Tibial nerve (tissue), 4 donors: ENCODE measurements around the gene TTYH1. TPM values are rescaled to one million over a fixed set of nuclear protein-coding genes. Genes with fewer than 3 reads are reported as not detected.

Source experiments
- DNase-seq, 2 donors: peaks; one replicate each; pipeline ENCODE4 v3.0.0-alpha.2; 2019; ENCODE audit warnings: low spot score in 2 of 2
- H3K27ac ChIP-seq, 4 donors: fragments of 200-600 bp; sonication (generic) in 3 of 4; one replicate each; pipeline ENCODE4 v1.5.1; 2017 to 2019; ENCODE audit warnings: mild to moderate bottlenecking in 1 of 4
- H3K27me3 ChIP-seq, 2 donors: fragments of 200-600 bp; sonication (generic) in 1 of 2; one replicate each; pipeline versions ENCODE4 v1.5.1 to v1.6.0; 2017 to 2019
- H3K36me3 ChIP-seq, 3 donors: fragments of 200-600 bp; sonication (generic); one replicate each; pipeline ENCODE4 v1.5.1; 2018 to 2019
- H3K4me1 ChIP-seq, 4 donors: fragments of 200-600 bp; sonication (generic) in 3 of 4; one replicate each; pipeline ENCODE4 v1.5.1; 2017 to 2019
- H3K4me3 ChIP-seq, 4 donors: fragments of 200-600 bp; sonication (generic) in 3 of 4; one replicate each; pipeline ENCODE4 v1.5.1; 2017 to 2019; ENCODE audit warnings: mild to moderate bottlenecking in 1 of 4, moderate library complexity in 1 of 4
- H3K9me3 ChIP-seq, 4 donors: fragments of 200-600 bp; sonication (generic) in 3 of 4; one replicate each; pipeline ENCODE4 v1.5.1; 2017 to 2019
- EP300 ChIP-seq, 2 donors: sonication (generic); formaldehyde crosslinking; IDR thresholded peaks; one replicate each; pipeline ENCODE4 v1.6.1; 2017; ENCODE audit warnings: antibody characterized with exemption in 2 of 2, mild to moderate bottlenecking in 1 of 2
- POLR2A ChIP-seq, 2 donors: fragments of 450-650 bp; IDR thresholded peaks; one replicate each; pipeline ENCODE4 v1.6.1; 2017; ENCODE audit warnings: antibody characterized with exemption in 2 of 2, mild to moderate bottlenecking in 2 of 2, moderate library complexity in 2 of 2
- WGBS, 2 donors: methylation state at CpG; one replicate each; pipeline ENCODE4 v1.1.5; 2018; 5-methylcytosine and 5-hydroxymethylcytosine counted together
- total RNA-seq, 4 donors: library from RNA; depleted of rRNA; stranded (reverse); fragments of >200 nt; gene quantifications; one replicate each; pipeline ENCODE4 v1.1.0, GENCODE V29; 2016
- TF ChIP-seq, protein P1 (sequence below), 5 experiments: fragments of 200-600 bp in 3 of 5; fragments of 450-650 bp in 2 of 5; sonication (generic) in 3 of 5; IDR thresholded peaks; one replicate each; pipeline ENCODE4 v1.5.1; 2016 to 2019; ENCODE audit warnings: antibody characterized with exemption in 5 of 5, mild to moderate bottlenecking in 3 of 5, moderate library complexity in 2 of 5

The TTYH1 gene
- total RNA-seq, 4 donors from 2014 or later: 21.0 to 50.0 (median 34.9) TPM

DNA sequence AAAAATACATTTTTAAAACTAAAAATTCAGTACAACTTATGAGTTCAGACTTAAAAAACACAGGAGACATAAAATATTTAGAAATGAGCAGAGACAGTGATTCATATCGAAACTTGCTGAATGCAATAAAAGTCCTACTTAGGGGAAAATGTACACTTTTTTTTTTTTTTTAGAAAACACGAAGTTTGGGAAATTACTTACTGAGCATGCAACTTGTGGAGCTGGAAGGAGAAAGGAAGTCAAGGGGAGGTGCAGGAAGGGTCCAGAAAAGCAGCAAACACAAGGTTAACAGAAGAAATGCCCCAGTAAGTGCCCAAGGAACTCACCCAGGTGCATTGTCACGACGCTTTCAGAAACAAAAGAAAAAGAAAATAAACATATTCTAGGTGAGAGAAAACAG lies 31.9 kb upstream of the TTYH1 start:
- no peak overlapping the region for H3K4me3 ChIP-seq
- peak in 1 of 2 donors; percentile 32 for TF ChIP-seq EP300 (IDR thresholded peaks at IDR 0.05)
- TF ChIP-seq, protein P1, sequence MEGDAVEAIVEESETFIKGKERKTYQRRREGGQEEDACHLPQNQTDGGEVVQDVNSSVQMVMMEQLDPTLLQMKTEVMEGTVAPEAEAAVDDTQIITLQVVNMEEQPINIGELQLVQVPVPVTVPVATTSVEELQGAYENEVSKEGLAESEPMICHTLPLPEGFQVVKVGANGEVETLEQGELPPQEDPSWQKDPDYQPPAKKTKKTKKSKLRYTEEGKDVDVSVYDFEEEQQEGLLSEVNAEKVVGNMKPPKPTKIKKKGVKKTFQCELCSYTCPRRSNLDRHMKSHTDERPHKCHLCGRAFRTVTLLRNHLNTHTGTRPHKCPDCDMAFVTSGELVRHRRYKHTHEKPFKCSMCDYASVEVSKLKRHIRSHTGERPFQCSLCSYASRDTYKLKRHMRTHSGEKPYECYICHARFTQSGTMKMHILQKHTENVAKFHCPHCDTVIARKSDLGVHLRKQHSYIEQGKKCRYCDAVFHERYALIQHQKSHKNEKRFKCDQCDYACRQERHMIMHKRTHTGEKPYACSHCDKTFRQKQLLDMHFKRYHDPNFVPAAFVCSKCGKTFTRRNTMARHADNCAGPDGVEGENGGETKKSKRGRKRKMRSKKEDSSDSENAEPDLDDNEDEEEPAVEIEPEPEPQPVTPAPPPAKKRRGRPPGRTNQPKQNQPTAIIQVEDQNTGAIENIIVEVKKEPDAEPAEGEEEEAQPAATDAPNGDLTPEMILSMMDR (IDR thresholded peaks at IDR 0.05): no peak
- peaks cover 0 to 16% of the 10 kb centered on the region in 2 donors for H3K27me3 ChIP-seq
- no peak for DNase-seq
- WGBS, 2 donors: 65% methylated on average over 4 of the region's 4 CpGs
- H3K4me1 ChIP-seq: peaks cover 0 to 4% (median under 1%) of the 10 kb centered on the region in 4 donors
- H3K36me3 ChIP-seq: no peaks in the 10 kb centered on the region
- H3K27ac ChIP-seq: no peak overlapping the region
- no peaks in the 10 kb centered on the region for H3K9me3 ChIP-seq

GRCh38 chr19:54387991-54388801 lies 27.1 kb upstream of the TTYH1 start:
- no peaks in the 10 kb centered on the region for H3K36me3 ChIP-seq
- peak overlapping the region in 2 of 4 donors; percentile 30 to 31 for H3K27ac ChIP-seq
- DNase-seq: no peak
- no peak for TF ChIP-seq EP300 (IDR thresholded peaks at IDR 0.05)
- TF ChIP-seq, protein P1 (IDR thresholded peaks at IDR 0.05): no peak
- no peak for TF ChIP-seq POLR2A (IDR thresholded peaks at IDR 0.05)
- WGBS, 2 donors: 3% methylated on average over 36 of the region's 36 CpGs
- peaks cover 0 to 33% of the 10 kb centered on the region in 2 donors for H3K27me3 ChIP-seq
- peak overlapping the region in 2 of 4 donors; percentile 31 to 39 for H3K4me3 ChIP-seq
- H3K9me3 ChIP-seq: no peaks in the 10 kb centered on the region
- peaks cover 0 to 10% (median 4%) of the 10 kb centered on the region in 4 donors for H3K4me1 ChIP-seq

- Histone ChIP-seq H3K4me1 (peaks cover 0 to 10% (median 4%) of the 10 kb centered on the region in 4 donors), H3K4me3 (peak overlapping the region in 2 of 4 donors; percentile 31 to 39), H3K36me3 (no peaks in the 10 kb centered on the region), H3K27me3 (peaks cover 0 to 33% of the 10 kb centered on the region in 2 donors), H3K9me3 (no peaks in the 10 kb centered on the region), H3K27ac (peak overlapping the region in 2 of 4 donors; percentile 30 to 31)
- DNase-seq: no peak
- TF ChIP-seq EP300 (IDR thresholded peaks at IDR 0.05): no peak
- TF ChIP-seq, protein P1 (IDR thresholded peaks at IDR 0.05): no peak
- no peak for TF ChIP-seq POLR2A (IDR thresholded peaks at IDR 0.05)
- WGBS, 2 donors: 38 to 40% methylated on average over 9 of the region's 9 CpGs
Observed at GRCh38 chr19:54388802-54389139, 26.5 kb upstream of the TTYH1 start.

GRCh38 chr19:54389553-54389952 lies 25.7 kb upstream of the TTYH1 start:
- Histone ChIP-seq H3K4me3 (no peak overlapping the region), H3K27me3 (peaks cover 0 to 33% of the 10 kb centered on the region in 2 donors), H3K4me1 (peaks cover 0 to 10% (median 4%) of the 10 kb centered on the region in 4 donors), H3K27ac (no peak overlapping the region), H3K36me3 (no peaks in the 10 kb centered on the region), H3K9me3 (no peaks in the 10 kb centered on the region)
- WGBS, 2 donors: 73% methylated on average over 4 of the region's 4 CpGs
- TF ChIP-seq POLR2A (IDR thresholded peaks at IDR 0.05) (no peak), EP300 (IDR thresholded peaks at IDR 0.05) (peak in 1 of 2 donors; percentile 35)
- no peak for DNase-seq

GRCh38 chr19:54390942-54391577 lies 24.2 kb upstream of the TTYH1 start:
- WGBS, 2 donors: 23 to 31% methylated on average over 7 of the region's 7 CpGs
- no peak for DNase-seq
- H3K4me3 ChIP-seq: no peak overlapping the region

More at GRCh38 chr19:54390942-54391577, 24.2 kb upstream of the TTYH1 start:
- Histone ChIP-seq H3K27me3 (peaks cover 0 to 38% of the 10 kb centered on the region in 2 donors), H3K9me3 (no peaks in the 10 kb centered on the region), H3K36me3 (no peaks in the 10 kb centered on the region), H3K27ac (no peak overlapping the region), H3K4me1 (peaks cover 0 to 10% (median 4%) of the 10 kb centered on the region in 4 donors)
- TF ChIP-seq POLR2A (IDR thresholded peaks at IDR 0.05): no peak
- no peak for TF ChIP-seq EP300 (IDR thresholded peaks at IDR 0.05)
- TF ChIP-seq, protein P1 (IDR thresholded peaks at IDR 0.05): peak; percentile 60 to 79 (median 69)
